GM23248 (cell line): Measurements from ENCODE around the gene CPLX3. TPM values are rescaled to one million over a fixed set of nuclear protein-coding genes. Genes with fewer than 3 reads are reported as not detected.

Source experiments
- DNase-seq: peaks from one replicate; pipeline ENCODE4 v3.0.0-alpha.2; 2015
- H2AFZ ChIP-seq: fragments of 200-600 bp; sonication (generic); 2 replicates; pipeline ENCODE4 v1.6.1; 2016; ENCODE audit warnings: antibody characterized with exemption
- H3F3A ChIP-seq: fragments of 200-600 bp; sonication (generic); 2 replicates; pipeline ENCODE4 v1.6.1; 2016; ENCODE audit warnings: mild to moderate bottlenecking, antibody characterized with exemption, mixed run types; ENCODE audit not compliant: insufficient read depth
- H3K27ac ChIP-seq: fragments of 200-600 bp; sonication (generic); 2 replicates; pipeline ENCODE4 v1.5.1; 2016; ENCODE audit warnings: mild to moderate bottlenecking
- H3K27me3 ChIP-seq: fragments of 200-600 bp; sonication (generic); replicated peaks from 2 replicates; pipeline ENCODE4 v1.6.1; 2016; ENCODE audit warnings: mild to moderate bottlenecking; ENCODE audit not compliant: insufficient read depth
- H3K36me3 ChIP-seq: fragments of 200-600 bp; sonication (generic); 2 replicates; pipeline ENCODE4 v1.6.1; 2016; ENCODE audit warnings: low read depth, mild to moderate bottlenecking
- H3K4me1 ChIP-seq: fragments of 200-600 bp; sonication (generic); 2 replicates; pipeline ENCODE4 v1.6.1; 2016; ENCODE audit warnings: mild to moderate bottlenecking; ENCODE audit not compliant: insufficient read depth
- H3K4me2 ChIP-seq: fragments of 200-600 bp; sonication (generic); one replicate; pipeline ENCODE4 v1.6.1; 2016; ENCODE audit warnings: mild to moderate bottlenecking; ENCODE audit not compliant: unreplicated experiment
- H3K4me3 ChIP-seq: fragments of 200-600 bp; sonication (generic); 2 replicates; pipeline ENCODE4 v1.5.1; 2016; ENCODE audit warnings: mild to moderate bottlenecking
- H3K79me2 ChIP-seq: fragments of 200-600 bp; sonication (generic); 2 replicates; pipeline ENCODE4 v1.6.1; 2016; ENCODE audit warnings: mild to moderate bottlenecking; ENCODE audit not compliant: insufficient read depth
- H3K9ac ChIP-seq: fragments of 200-600 bp; sonication (generic); 2 replicates; pipeline ENCODE4 v1.6.1; 2016; ENCODE audit warnings: mild to moderate bottlenecking
- H3K9me2 ChIP-seq: fragments of 200-600 bp; sonication (generic); 2 replicates; pipeline ENCODE4 v1.6.1; 2016; ENCODE audit warnings: mixed run types, mild to moderate bottlenecking, moderate library complexity; ENCODE audit not compliant: insufficient read depth
- H3K9me3 ChIP-seq: fragments of 200-600 bp; sonication (generic); one replicate; pipeline ENCODE4 v1.6.1; 2017; ENCODE audit warnings: low read depth
- H4K20me1 ChIP-seq: fragments of 200-600 bp; sonication (generic); 2 replicates; pipeline ENCODE4 v1.6.0; 2016; ENCODE audit not compliant: insufficient read depth
- EZH2 ChIP-seq: fragments of 200-600 bp; sonication (generic); IDR thresholded peaks from 2 replicates; pipeline ENCODE4 v1.6.1; 2018; ENCODE audit warnings: antibody characterized with exemption, mild to moderate bottlenecking; ENCODE audit not compliant: insufficient read depth, poor library complexity, severe bottlenecking
- EZH2phosphoT487 ChIP-seq: fragments of 200-600 bp; sonication (generic); IDR thresholded peaks from 2 replicates; pipeline ENCODE4 v1.6.1; 2018; ENCODE audit warnings: antibody characterized with exemption, moderate library complexity, mild to moderate bottlenecking, low read depth; ENCODE audit not compliant: insufficient read depth
- WGBS, 2 experiments: methylation state at CpG; one replicate each; pipeline ENCODE4 v1.1.6; 2015 to 2017; ENCODE audit warnings: low lambda C conversion rate in 2 of 2, low coverage in 1 of 2; ENCODE audit errors: missing lambda C conversion rate in 2 of 2; 5-methylcytosine and 5-hydroxymethylcytosine counted together
- in situ Hi-C: fragments of 300-500 bp; cut with MboI; formaldehyde crosslinking; loops from 2 replicates; pipeline ENCODE4 v1.15.0; 2020
- polyA plus RNA-seq: library from polyadenylated mRNA; unstranded; fragments of >200 nt; fragmentation: Nextera tagmentation; extraction: Ambion mirVana; gene quantifications from 2 replicates; pipeline ENCODE4 v1.2.1, GENCODE V29; 2016
- total RNA-seq: library from RNA; depleted of rRNA; stranded (reverse); fragments of >200 nt; shearing (Covaris generic); gene quantifications from 2 replicates; pipeline ENCODE4 v1.2.3, GENCODE V29; 2014

Gene CPLX3
- total and polyA plus RNA-seq, 2 experiments from 2014 or later = not detected

GRCh38 chr15:74809956-74810355 is 16.5 kb upstream of the CPLX3 start:
- Histone ChIP-seq H3K27me3 (no peaks in the 10 kb centered on the region), H3K9me2 (no peaks in the 10 kb centered on the region), H3K27ac (no peak overlapping the region), H3K4me1 (no peaks in the 10 kb centered on the region), H3K4me3 (no peak overlapping the region), H3K36me3 (no peaks in the 10 kb centered on the region), H3K9me3 (no peaks in the 10 kb centered on the region), H2AFZ (no peak overlapping the region), H4K20me1 (no peaks in the 10 kb centered on the region), H3F3A (no peaks in the 10 kb centered on the region), H3K9ac (no peak overlapping the region), H3K4me2 (no peak overlapping the region), H3K79me2 (no peaks in the 10 kb centered on the region)
- in situ Hi-C loops = no loop called here
- WGBS, 2 experiments = 87 to 90% methylated on average over 3 of the region's 3 CpGs
- no peak for TF ChIP-seq EZH2phosphoT487
- no peak for TF ChIP-seq EZH2
- no peak for DNase-seq

GRCh38 chr15:74812533-74812932 is 13.9 kb upstream of the CPLX3 start, which contains the start of gene LMAN1L:
Gene LMAN1L, plus strand, starts transcription at chr15:74812835. Its CDS starts 20 bp downstream, at chr15:74812855.
- 74 to 80% methylated on average over 11 to 12 of the region's 12 CpGs for WGBS, 2 experiments
- Histone ChIP-seq H3K36me3 (no peaks in the 10 kb centered on the region), H4K20me1 (no peaks in the 10 kb centered on the region), H3K79me2 (no peaks in the 10 kb centered on the region), H3K27me3 (no peaks in the 10 kb centered on the region), H3K4me1 (no peaks in the 10 kb centered on the region), H3F3A (no peaks in the 10 kb centered on the region), H3K9ac (no peak within 1 kb of the TSS), H3K4me2 (no peak within 1 kb of the TSS), H3K4me3 (no peak within 1 kb of the TSS), H3K9me3 (no peaks in the 10 kb centered on the region), H3K27ac (no peak within 1 kb of the TSS), H3K9me2 (no peaks in the 10 kb centered on the region), H2AFZ (no peak within 1 kb of the TSS)
- no peak for DNase-seq
- in situ Hi-C loops = no loop called here
- TF ChIP-seq EZH2 (no peak), EZH2phosphoT487 (no peak)

- Histone ChIP-seq H3K4me3 (no peak overlapping the region), H3K9me2 (no peaks in the 10 kb centered on the region), H3F3A (no peaks in the 10 kb centered on the region), H3K79me2 (no peaks in the 10 kb centered on the region), H2AFZ (no peak overlapping the region), H3K9me3 (no peaks in the 10 kb centered on the region), H4K20me1 (no peaks in the 10 kb centered on the region), H3K27ac (no peak overlapping the region), H3K9ac (no peak overlapping the region), H3K27me3 (no peaks in the 10 kb centered on the region), H3K36me3 (no peaks in the 10 kb centered on the region), H3K4me2 (no peak overlapping the region), H3K4me1 (no peaks in the 10 kb centered on the region; the same call in 1 of the 2 replicates)
- in situ Hi-C loops = no loop called here
- DNase-seq = no peak
- no peak for TF ChIP-seq EZH2phosphoT487
- WGBS, 2 experiments = 72 to 81% methylated on average over 10 of the region's 10 CpGs
These were observed 11.1 kb upstream of the CPLX3 start for GRCh38 chr15:74815121-74815934.

- no peak overlapping the region for H3K4me3 ChIP-seq
- no peaks in the 10 kb centered on the region; the same call in 1 of the 2 replicates for H3K4me1 ChIP-seq
- in situ Hi-C loops = no loop called here
- H4K20me1 ChIP-seq = no peaks in the 10 kb centered on the region
- no peak overlapping the region for H3K9ac ChIP-seq
- WGBS, 2 experiments = 85 to 87% methylated on average over 12 to 15 of the region's 15 CpGs
- no peak overlapping the region for H2AFZ ChIP-seq
- no peaks in the 10 kb centered on the region for H3K9me3 ChIP-seq
- H3F3A ChIP-seq = no peaks in the 10 kb centered on the region
- H3K27me3 ChIP-seq = no peaks in the 10 kb centered on the region
- no peaks in the 10 kb centered on the region for H3K79me2 ChIP-seq
- TF ChIP-seq EZH2 = no peak
- TF ChIP-seq EZH2phosphoT487 = no peak
- H3K4me2 ChIP-seq = no peak overlapping the region
- DNase-seq = no peak
- H3K9me2 ChIP-seq = no peaks in the 10 kb centered on the region
- H3K27ac ChIP-seq = no peak overlapping the region
- no peaks in the 10 kb centered on the region for H3K36me3 ChIP-seq
These were observed 10.5 kb upstream of the CPLX3 start for GRCh38 chr15:74815961-74816360.
